Stomach (tissue), 9 donors: ENCODE measurements around the gene KCNIP4. TPM values are rescaled to one million over a fixed set of nuclear protein-coding genes. Genes with fewer than 3 reads are reported as not detected.

Source experiments
- DNase-seq, 2 donors: peaks; one replicate each; pipeline versions ENCODE4 v3.0.0 to v3.0.0-alpha.2; 2013 to 2019
- H3K27ac ChIP-seq, 5 donors: fragments of 200-600 bp in 4 of 5; sonication (generic) in 4 of 5; one replicate each; pipeline ENCODE4 v1.5.1; 2013 to 2019; ENCODE audit warnings: mild to moderate bottlenecking in 1 of 5, moderate library complexity in 1 of 5
- H3K27me3 ChIP-seq, 3 donors: fragments of 200-600 bp; sonication (generic); one replicate each; pipeline ENCODE4 v1.5.1; 2017 to 2019; ENCODE audit warnings: mixed run types in 1 of 3
- H3K36me3 ChIP-seq, 4 donors: fragments of 200-600 bp; sonication (generic); 1 replicate in 3 of 4; 2 replicates in 1 of 4; pipeline ENCODE4 v1.5.1; 2016 to 2019
- H3K4me1 ChIP-seq, 4 donors: fragments of 200-600 bp; sonication (generic); one replicate each; pipeline ENCODE4 v1.5.1; 2016 to 2019
- H3K4me3 ChIP-seq, 4 donors: fragments of 200-600 bp; sonication (generic) in 3 of 4; one replicate each; pipeline ENCODE4 v1.5.1; 2016 to 2019; ENCODE audit warnings: mild to moderate bottlenecking in 1 of 4
- H3K9me3 ChIP-seq, 4 donors: fragments of 200-600 bp; sonication (generic); one replicate each; pipeline ENCODE4 v1.5.1; 2016 to 2019
- CTCF ChIP-seq, 7 experiments: fragments of 450-650 bp in 4 of 7; fragments of 200-600 bp in 3 of 7; sonication (generic) in 3 of 7; IDR thresholded peaks; one replicate each; pipeline ENCODE4 v1.5.1; 2016 to 2019; ENCODE audit warnings: antibody characterized with exemption in 7 of 7, control low read depth in 2 of 7, mild to moderate bottlenecking in 1 of 7
- EP300 ChIP-seq: sonication (generic); formaldehyde crosslinking; IDR thresholded peaks from one replicate; pipeline ENCODE4 v1.6.1; 2017; ENCODE audit warnings: antibody characterized with exemption
- POLR2A ChIP-seq, 4 donors: fragments of 450-650 bp; IDR thresholded peaks; one replicate each; pipeline ENCODE4 v1.6.1; 2016; ENCODE audit warnings: antibody characterized with exemption in 4 of 4, control low read depth in 2 of 4, mild to moderate bottlenecking in 1 of 4, moderate library complexity in 1 of 4
- POLR2AphosphoS5 ChIP-seq, 3 donors: sonication (generic); formaldehyde crosslinking; IDR thresholded peaks; one replicate each; pipeline ENCODE4 v1.6.1; 2016; ENCODE audit warnings: antibody characterized with exemption in 3 of 3
- WGBS, 5 donors: extraction: QIAGEN DNeasy Blood & Tissue Kit in 3 of 5; methylation state at CpG; one replicate each; pipeline versions ENCODE4 v1.1.5 to v1.1.7; 2013 to 2018; 5-methylcytosine and 5-hydroxymethylcytosine counted together
- intact Hi-C: fragments of 100-400 bp; cut with DNase I; formaldehyde crosslinking; loops from one replicate; pipeline ENCODE4 v1.15.1; 2023; ENCODE audit warnings: low total_unique reads
- polyA plus RNA-seq, 3 donors: library from polyadenylated mRNA; stranded (reverse); fragments of 200-250 nt; gene quantifications; one replicate each; pipeline ENCODE4 v1.2.3, GENCODE V29; 2013
- total RNA-seq, 5 donors: library from RNA; depleted of rRNA; stranded (reverse); fragments of >200 nt; gene quantifications; one replicate each; pipeline versions ENCODE4 v1.1.0 to v1.2.3, GENCODE V29; 2014 to 2016
- donor health status: healthy with polysubstance abuse.
- donor health status: Bipolar disorder and iron deficiency.
- donor health status: healthy.

KCNIP4 gene
- total and polyA plus RNA-seq, 8 donors: 0.23 to 1.8 (median 1.3) TPM; not detected in 4

- no peak for DNase-seq
- no peak overlapping the region for H3K27ac ChIP-seq
- WGBS, 5 donors: 18 to 65% (median 20%) methylated on average over 2 of the region's 2 CpGs
- intact Hi-C loops: no loop called here
- H3K9me3 ChIP-seq: peaks cover 0 to 21% (median 14%) of the 10 kb centered on the region in 4 donors
- no peaks in the 10 kb centered on the region for H3K4me1 ChIP-seq
- H3K36me3 ChIP-seq: no peaks in the 10 kb centered on the region
- no peak overlapping the region for H3K4me3 ChIP-seq
- H3K27me3 ChIP-seq: no peaks in the 10 kb centered on the region
- no peak for TF ChIP-seq CTCF (IDR thresholded peaks at IDR 0.05)
- no peak for TF ChIP-seq EP300
- TF ChIP-seq POLR2A (IDR thresholded peaks at IDR 0.05): no peak
- TF ChIP-seq POLR2AphosphoS5 (IDR thresholded peaks at IDR 0.05): no peak
Observed at GRCh38 chr4:21900211-21900610, 48.4 kb downstream of the KCNIP4 start.

- H3K4me3 ChIP-seq: no peak overlapping the region
- H3K27me3 ChIP-seq: no peaks in the 10 kb centered on the region
- intact Hi-C loops: no loop called here
- peaks cover 0 to 17% (median 14%) of the 10 kb centered on the region in 4 donors for H3K9me3 ChIP-seq
- H3K36me3 ChIP-seq: no peaks in the 10 kb centered on the region
- TF ChIP-seq EP300 (no peak), CTCF (IDR thresholded peaks at IDR 0.05) (no peak), POLR2AphosphoS5 (IDR thresholded peaks at IDR 0.05) (no peak), POLR2A (IDR thresholded peaks at IDR 0.05) (no peak)
- H3K27ac ChIP-seq: no peak overlapping the region
- DNase-seq: no peak
- H3K4me1 ChIP-seq: no peaks in the 10 kb centered on the region
- WGBS, 5 donors: 59 to 78% (median 66%) methylated on average over 2 of the region's 2 CpGs
Observed at GRCh38 chr4:21898101-21898500, 50.5 kb downstream of the KCNIP4 start.

- Histone ChIP-seq H3K4me1 (no peaks in the 10 kb centered on the region), H3K36me3 (no peaks in the 10 kb centered on the region), H3K27ac (no peak overlapping the region), H3K27me3 (no peaks in the 10 kb centered on the region), H3K9me3 (peaks cover 0 to 17% (median 14%) of the 10 kb centered on the region in 4 donors), H3K4me3 (no peak overlapping the region)
- WGBS, 5 donors: 80 to 93% (median 84%) methylated on average over 2 of the region's 2 CpGs
- intact Hi-C loops: no loop called here
- TF ChIP-seq POLR2A (IDR thresholded peaks at IDR 0.05): no peak
- no peak for TF ChIP-seq CTCF (IDR thresholded peaks at IDR 0.05)
- TF ChIP-seq EP300: no peak
- TF ChIP-seq POLR2AphosphoS5 (IDR thresholded peaks at IDR 0.05): no peak
- no peak for DNase-seq
Observed at GRCh38 chr4:21896767-21897166, 51.8 kb downstream of the KCNIP4 start.

- WGBS, 5 donors: 72 to 75% (median 74%) methylated on average over 5 of the region's 5 CpGs
- Histone ChIP-seq H3K27ac (no peak overlapping the region), H3K9me3 (peaks cover 0 to 6% (median 5%) of the 10 kb centered on the region in 4 donors), H3K4me3 (no peak overlapping the region), H3K36me3 (no peaks in the 10 kb centered on the region), H3K27me3 (no peaks in the 10 kb centered on the region), H3K4me1 (no peaks in the 10 kb centered on the region)
- intact Hi-C loops: no loop called here
- TF ChIP-seq EP300: no peak
- TF ChIP-seq POLR2A (IDR thresholded peaks at IDR 0.05): no peak
- TF ChIP-seq CTCF (IDR thresholded peaks at IDR 0.05): no peak
- TF ChIP-seq POLR2AphosphoS5 (IDR thresholded peaks at IDR 0.05): no peak
- no peak for DNase-seq
Observed at GRCh38 chr4:21893136-21893535, 55.4 kb downstream of the KCNIP4 start.
